Activated CD4-positive, alpha-beta T cell treated with anti-CD3 and anti-CD28 coated beads for 24 hours (primary cell): ENCODE results near the gene GLT8D2.

Experiments
- DNase-seq, 2 donors: peaks; one replicate each; pipeline ENCODE4 v3.0.0-alpha.2; 2020; ENCODE audit warnings: low read depth in 2 of 2

The GLT8D2 gene

DNA sequence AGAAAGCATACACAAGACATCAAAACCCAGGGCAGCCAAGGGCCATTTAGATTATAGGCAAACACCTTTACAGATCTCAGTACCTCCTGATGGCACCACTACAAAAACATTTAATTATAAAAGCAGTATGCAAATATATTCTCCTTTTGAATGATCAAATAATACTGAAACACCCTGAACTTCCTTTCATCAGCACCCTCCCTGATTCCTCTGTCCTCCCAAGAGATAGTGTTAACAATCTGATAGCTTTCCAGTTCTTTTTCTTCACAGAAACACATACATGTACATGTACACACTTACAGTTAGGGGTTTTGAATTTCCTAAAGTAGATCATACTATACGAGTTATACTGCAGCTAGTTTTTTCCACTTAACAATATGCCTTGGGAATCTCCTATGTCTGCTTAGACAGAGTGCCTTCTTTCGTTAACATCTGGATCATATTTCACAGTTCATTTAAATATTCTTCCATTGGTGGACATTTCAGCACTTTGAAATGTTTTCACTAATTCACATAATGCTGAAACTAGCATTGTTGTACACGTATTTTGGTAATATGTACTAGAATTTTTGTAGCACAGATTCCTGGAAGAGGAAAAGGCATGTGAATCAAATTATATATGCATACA is 49.1 kb downstream of the GLT8D2 start:
- no peak for DNase-seq

DNA sequence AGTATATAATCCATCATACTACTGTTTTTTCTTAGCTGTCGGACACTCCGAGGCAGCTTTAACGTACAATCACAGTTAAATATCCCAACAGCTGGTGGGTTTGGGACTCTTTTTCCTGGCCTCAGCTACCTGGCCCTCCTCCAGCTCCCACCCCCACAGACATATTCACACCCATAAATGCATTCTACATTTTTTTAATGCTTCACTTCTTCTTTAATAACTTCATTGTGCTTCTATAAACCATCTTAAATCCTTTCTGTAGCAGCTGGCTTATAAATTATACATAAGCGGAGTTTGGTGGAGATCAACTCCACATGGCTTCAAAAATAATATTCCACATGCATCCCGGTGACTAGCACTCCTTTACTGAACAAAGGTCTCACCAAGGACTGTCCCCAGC is 51.0 kb downstream of the GLT8D2 start:
- no peak for DNase-seq

DNA sequence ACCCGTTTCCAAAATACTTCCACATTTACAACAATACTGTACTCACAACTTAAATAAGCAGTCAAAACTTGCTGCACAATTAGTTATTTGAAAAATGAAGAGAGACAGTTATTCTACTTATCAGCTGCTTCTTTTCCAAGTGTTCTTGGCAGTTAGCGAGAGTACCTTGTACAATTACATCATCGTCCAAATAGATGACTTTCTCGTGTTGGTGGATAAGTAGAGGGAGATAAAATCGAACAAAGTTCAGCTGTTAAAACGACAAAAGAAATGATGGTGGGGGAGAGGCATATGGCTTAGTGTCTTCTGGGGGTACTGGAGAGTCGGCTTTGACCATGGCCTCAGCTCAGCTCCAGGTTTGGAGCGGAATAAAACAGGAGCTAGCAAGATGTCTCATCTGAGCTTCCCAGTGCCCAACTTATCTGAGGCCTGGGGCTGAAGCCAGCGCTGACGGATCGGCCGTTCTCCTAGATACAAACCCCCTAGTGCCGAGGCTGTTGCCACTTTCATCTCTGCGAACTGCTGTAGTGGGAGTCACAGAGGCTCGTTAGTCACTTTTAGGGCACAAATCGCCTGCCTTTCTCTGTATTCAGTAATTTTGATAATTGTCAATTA is 52.6 kb downstream of the GLT8D2 start:
- DNase-seq, result no peak

DNA sequence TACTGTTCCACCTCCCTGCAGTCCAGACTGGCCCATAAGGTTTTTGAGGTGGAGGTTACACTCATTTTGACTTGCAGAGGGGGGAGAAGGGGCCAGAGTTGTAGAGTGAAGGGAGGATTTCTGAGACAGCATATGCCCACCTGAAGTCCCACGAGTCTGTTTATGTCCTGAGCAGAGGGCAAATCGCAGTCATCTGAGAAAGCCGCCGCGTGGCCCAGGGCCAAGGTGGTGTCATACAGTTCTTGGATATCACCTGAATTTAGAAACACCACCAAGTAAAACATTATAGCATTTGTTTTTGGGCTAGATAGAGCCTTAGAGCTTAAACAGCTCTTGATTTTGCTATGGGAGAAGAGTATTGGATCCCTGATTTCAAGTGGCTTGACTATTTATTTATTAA is 53.4 kb downstream of the GLT8D2 start:
- DNase-seq, result no peak

DNA sequence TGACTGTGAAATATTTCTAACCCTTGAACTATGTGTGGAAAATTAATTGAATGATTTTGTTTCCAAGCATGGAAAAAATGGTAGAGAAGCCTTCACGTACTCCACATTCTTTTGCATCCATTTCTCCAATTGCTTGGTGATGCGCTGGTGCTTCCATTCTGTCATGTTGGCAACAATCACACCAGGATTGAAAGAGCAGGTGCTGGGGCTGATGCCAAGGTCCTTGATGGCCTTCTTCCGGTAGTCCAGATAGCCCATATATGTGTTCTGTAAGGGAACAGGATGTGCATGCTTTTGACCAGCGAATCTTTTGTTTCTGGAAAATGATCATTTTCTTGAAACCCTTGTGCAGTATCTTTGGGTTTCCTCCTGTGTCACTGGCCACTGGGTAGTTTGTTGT is 55.8 kb downstream of the GLT8D2 start:
- DNase-seq, result no peak

DNA sequence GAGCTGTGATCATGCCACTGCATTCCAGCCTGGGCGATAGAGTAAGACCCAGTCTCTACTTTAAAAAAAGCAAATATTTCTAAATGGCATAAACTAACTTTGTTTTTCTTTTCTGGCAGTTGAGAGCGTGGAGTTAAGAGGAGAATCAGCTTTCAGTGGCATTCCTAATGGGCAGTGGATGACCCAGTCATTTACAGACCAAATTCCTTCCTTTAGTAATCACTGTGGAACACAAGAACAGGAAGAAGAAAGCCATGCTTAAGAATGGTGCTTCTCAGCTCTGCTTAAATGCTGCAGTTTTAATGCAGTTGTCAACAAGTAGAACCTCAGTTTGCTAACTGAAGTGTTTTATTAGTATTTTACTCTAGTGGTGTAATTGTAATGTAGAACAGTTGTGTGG is 63.2 kb downstream of the GLT8D2 start:
- DNase-seq, result no peak

DNA sequence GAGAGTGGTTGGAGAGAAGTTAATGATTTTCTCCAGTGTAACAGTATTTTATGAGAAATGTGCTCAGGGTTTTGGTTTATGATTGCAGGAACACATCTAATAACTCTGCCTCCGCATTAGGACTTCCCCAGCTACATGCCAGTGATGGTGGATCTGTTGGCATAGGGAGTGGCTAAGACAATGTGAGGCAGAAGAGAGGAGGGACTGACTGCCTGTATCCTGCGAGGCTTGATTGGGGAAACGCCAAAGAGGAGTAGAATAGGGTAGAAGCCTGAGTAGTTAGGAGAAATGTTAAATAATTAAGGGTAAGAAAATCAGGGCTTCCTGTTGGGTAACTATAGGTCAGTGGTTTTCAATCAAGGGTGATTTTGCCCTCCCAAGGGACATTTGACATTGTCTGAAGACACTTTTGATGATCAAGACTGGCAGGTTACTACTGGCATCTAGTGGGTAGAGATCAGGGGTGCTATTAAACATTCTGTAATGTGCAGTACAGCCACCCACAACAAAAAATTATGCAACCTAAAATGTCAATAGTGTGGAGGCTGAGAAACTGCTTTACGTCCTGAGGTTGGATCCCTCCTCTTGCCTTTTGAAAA is 71.5 kb downstream of the GLT8D2 start:
- DNase-seq, result no peak

DNA sequence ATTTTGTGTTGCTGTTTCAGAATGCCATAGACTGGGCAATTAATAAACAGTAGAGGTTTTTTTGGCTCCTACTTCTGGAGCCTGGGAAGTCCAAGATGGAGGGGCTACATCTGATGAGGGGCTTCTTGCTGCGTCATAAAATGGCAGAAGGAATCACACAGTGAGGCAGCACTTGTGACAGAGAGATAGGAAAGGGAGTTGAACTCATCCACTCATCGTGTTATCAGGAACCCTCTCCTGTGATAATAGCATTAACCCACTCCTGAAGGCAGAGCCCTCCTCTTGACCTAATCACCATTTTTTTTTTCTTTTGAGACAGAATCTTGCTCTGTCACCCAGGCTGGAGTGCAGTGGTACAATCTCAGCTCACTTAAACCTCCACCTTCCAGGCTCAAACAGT is 74.6 kb downstream of the GLT8D2 start:
- no peak for DNase-seq

DNA sequence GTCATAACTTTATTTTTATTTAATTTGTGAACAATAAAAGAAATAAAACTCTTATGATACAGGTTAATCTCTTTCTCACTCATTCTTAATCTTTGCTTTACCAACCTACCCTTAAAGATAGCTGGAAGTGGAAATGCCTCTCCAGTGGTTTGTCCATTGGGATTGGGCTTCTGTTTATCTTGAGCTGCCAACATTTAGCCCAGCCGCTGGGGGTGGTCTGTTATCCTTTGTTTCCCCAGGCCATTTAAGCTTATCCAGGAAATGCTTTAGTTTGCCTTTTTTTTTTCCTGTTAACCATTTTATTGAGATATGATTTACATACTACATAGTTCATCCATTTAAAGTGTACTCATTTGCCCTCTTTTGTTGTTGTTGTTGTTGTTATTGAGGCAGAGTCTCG is 76.1 kb downstream of the GLT8D2 start:
- DNase-seq, result no peak

DNA sequence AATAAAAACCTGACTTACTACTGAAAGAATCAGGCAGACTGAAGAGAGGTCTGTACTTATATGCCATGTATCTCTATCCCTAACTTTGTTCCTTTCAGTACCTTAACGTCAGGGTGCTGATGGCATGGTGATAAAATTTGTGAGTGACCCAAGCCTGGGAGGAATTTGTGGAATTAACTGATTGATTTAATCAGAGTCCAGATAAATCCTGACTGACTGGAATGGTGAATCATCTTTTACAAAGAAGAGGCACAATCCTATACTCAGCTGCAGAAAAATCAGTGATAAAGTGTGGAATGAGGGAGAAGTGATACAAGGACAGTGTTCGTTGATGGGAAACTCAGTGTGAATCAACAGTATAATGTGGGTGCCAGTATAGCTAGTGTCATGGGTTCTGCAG is 80.6 kb downstream of the GLT8D2 start:
- no peak for DNase-seq

DNA sequence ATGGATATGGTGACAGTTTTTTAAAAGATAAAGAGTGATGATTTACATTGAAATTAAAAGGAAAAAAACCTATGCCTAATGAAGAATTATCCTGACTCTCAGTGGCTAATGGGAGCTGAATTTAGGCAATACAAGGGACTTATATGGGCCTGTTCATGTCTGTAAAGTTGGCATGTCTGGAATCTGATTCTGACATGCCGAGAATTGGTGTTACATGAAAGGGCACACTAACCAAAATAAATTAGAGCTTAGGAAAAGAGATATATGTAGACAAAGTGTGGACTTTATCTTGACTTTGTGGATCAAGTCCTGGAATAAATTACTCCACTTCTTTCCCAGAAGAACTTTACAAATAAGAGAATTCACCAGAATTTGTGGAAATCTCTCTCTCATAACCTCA is 83.3 kb downstream of the GLT8D2 start:
- DNase-seq, result no peak

DNA sequence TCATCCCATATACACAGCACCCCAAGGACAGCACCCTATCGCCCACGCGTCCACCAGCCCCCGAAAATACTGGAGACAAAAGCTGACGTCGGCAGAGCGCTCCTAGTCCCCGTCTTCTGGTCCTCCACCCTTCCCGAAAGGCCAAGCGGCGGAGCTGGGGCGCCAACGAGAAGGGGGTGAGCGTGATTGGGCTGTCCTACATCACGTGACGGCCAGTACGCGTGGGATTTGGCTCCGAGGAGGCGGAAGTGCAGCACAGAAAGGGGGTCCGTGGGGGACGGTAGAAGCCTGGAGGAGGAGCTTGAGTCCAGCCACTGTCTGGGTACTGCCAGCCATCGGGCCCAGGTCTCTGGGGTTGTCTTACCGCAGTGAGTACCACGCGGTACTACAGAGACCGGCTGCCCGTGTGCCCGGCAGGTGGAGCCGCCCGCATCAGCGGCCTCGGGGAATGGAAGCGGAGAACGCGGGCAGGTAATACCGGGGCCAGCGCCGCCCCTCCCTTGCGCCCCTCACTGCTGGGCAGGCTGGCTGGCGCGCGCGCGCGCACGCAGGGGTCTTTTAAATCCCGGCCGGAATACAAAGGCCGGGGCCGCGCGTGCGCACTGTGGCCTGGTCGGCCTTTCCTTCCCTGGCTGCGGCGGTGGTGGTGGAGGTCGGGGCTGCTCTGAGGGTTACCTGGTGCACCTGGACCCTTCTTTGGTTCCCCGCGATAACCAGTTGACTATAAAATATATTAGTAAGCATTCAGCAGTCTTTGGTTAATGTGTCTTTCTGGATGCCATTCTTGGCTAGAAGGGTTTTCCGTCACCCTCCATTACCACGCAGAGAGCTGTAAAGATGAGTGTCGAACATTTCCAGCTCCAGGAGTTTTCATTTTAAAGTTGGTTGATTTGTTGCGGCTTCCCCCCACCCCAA is 84.1 kb downstream of the GLT8D2 start, which contains the start of gene TDG:
Gene TDG, plus strand, starts transcription at position 283 of the 915 bp plus-strand sequence. Its CDS starts 166 bp downstream, at position 449.
- peak; percentile 90 to 91 for DNase-seq

DNA sequence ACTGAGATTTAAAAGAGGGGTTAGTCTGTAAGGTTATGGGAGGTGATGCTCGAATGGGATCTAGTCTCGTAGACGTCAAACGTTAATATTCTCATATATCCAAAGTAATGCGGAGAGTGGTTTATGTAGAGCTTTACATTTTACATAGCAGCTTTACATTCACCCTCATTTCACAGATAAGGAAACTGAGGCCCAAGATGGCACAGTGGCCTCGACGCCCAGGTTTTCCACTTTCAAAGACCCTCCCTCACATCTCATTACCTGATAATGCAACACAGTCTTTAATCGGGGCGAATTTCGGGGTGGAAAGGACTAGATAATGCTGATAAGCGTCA is 84.8 kb downstream of the GLT8D2 start:
- no peak for DNase-seq

DNA sequence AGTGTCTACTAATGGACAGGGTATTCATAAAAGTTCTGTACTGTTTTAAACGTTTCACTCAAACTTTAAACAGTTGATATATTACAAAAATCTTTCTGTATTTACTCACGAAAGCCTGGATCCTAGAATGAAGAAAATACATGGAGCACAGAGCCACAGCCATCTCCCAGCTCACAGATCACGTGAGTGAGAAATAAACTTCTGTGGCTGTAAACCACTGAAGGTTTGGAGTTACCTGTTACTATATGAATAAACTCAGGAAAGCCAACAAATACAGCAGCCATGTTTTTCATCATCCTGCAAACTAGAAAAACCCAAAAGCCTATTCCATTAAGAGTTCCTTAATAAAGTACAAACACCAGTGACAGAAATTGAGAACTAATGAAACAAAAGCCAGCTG is 85.2 kb downstream of the GLT8D2 start:
- no peak for DNase-seq

DNA sequence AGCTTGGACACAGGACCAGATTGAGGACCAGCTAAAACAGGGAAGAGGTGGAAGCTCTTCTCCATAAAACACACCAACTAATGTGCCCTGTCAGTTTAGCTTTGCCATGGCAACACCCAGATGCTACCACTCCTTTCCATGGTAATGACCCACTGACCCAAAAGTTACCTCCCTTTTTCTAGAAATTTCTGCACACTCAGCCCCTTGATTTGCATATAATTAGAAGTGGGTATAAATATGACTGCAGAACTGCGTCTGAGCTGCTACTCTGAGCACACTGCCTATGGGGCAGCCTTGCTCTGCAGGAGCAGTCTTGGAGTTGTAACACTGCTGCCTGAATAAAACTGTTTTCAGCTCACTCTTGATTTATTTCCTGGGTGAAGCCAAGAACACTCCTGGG is 87.5 kb downstream of the GLT8D2 start:
- DNase-seq, result no peak

DNA sequence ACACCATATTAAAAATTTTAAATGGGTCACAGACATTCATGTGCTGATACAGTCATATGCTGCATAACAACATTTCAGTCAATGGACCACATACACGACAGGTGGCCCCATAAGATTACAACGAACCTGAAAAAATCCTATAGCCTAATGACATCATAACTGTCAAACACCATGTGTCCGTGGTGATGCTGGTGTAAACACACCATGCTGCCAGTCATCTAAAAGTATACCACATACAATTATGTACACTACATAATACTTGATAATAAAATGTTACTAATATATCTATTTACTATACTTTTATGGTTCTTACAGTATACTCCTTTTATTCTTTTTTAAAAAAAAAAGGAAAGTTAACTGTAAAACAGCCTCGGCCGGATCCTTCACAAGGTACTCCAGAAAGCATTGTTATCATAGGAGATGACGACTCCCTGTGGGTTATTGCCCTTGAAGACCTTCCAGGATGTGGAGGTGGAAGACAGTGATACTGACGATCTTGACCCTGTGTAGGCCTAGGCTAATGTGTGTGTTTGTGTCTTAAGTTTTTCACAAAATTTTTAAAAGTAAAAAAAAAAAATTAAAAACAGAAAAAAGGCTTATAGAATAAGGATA is 89.3 kb downstream of the GLT8D2 start:
- DNase-seq, result no peak

DNA sequence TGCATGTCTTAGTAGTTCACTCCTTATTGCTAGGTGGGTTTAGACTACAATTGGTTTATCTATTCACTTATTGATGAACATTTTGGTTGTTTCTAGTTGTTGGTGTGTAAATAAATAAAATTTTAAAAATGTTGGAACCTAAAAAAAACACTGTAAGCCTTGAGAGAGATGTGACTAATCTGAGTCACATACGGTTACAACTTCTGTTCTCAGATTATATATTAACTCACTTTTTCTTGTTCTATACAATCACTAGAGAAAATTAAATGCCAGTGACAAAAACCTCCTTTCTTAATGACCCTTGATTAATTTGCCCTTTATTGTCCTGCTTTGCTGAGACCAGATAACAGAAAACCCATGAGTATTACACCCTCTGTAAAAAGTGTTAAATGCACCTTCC is 91.4 kb downstream of the GLT8D2 start:
- DNase-seq, result no peak

DNA sequence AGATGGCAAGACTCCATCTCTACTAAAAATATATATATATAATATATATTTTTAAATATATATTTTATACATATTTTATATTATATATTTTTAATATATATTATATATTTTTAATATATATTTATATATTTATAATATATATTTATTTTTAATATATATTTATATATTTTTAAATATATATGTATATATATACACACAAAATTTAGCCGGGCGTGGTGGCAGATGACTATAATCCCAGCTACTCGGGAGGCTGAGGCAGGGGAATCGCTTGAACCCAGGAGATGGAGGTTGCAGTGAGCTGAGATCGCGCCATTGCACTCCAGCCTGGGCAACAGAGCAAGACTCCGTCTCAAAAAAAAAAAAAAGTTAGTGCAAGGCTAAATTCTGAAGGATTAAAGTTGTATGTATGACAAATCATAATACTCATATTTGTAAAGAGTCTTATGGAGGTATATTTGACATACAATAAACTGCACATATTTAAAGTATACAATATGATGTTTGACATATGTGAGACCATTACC is 92.1 kb downstream of the GLT8D2 start:
- no peak for DNase-seq

DNA sequence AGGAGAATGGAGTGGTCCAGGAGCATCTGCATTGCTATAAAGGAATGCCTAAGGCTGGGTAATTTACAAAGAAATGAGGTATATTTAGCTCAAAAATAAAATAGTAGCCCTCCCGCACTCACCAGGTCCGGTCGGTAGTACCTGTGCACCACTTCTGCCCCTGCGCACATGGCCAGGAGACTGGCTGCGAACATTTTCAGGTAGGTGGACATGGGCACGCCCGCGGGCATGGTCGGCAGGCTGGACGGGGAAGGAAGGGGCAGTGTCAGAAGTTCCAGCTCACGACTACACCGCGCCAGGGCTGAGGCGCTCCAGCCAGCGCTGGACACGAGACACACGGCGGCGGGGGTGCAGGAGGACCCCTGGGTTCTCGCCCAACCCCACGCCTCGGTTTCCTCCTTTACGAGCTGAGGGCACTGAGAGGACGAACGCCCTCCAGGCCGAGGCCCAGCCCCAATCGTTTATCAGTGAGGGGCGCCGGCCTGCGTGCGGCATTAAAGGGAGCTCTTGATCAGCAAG is 93.4 kb downstream of the GLT8D2 start:
- no peak for DNase-seq

DNA sequence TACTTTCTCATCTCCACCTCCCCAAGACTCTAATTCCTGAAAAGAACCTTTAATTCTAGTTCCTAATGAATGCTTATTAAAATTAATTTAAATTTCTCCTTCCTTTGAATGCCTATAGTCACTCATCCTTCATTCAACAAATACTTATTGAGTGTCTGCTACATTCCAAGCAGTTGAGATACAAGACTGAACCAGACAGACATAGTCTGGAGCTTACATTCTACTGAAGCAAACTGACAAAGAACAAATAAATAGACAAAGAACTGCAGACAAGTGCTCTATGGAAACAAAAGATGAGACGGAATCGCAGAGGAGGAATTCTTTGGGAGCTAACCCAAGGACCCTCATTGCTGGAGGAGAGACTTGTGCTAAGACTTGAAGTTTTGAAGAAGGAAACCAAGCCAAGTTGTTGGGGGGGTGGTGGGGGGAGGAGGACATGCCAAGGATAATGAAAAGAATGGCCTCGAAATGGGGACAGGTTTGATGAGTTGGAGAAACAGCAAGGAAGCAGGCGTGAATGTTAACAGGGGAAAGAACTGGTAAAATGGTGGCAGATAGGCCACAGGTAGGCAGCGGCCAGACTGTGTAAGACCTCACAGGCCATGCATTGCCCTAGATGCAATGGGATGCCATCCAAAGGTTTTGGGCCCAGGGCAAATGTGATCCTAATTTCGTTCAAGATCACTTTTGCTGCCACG is 94.0 kb downstream of the GLT8D2 start:
- DNase-seq, result no peak

DNA sequence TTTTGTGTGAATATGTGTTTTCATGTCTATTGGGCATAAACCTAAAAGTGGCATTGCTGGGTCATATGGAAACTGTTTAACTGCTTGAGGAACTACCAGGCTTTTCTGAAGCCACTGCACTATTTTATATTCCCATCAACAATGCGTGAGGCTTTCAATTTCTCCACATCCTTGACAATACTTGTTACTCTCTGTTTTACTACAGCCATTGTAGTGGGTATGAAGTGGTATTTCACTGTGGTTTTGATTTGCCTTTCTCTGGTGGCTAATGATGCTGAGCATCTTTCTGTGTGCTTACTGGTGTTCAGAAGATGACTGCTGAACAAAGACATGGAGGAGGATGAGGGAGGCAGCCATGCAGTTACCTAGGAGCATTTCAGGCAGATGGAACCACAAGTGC is 97.5 kb downstream of the GLT8D2 start:
- DNase-seq, result no peak
